IMR-90 (cell line): ENCODE results near the gene SHE. TPM values are rescaled to one million over a fixed set of nuclear protein-coding genes. Genes with fewer than 3 reads are reported as not detected.

Source experiments
- ATAC-seq: fragments of 200-7000 bp; cut with Tn5 transposase; 2 replicates; pipeline ENCODE4 v1.9.1; 2020; ENCODE audit warnings: low read depth, mild to moderate bottlenecking, moderate library complexity
- BruUV-seq: library from RNA; stranded (reverse); fragments of 400-500 nt; replicated peaks from 2 replicates; lab custom pipeline; 2021; lab: Mats Ljungman, UMichigan
- CTCF ChIA-PET: fragments of 300-600 bp; formaldehyde crosslinking; extraction: SDS; loops from one replicate; lab custom pipeline; 2021; ENCODE audit warnings: antibody characterized with exemption; lab: Yijun Ruan, JAX
- POLR2A ChIA-PET: fragments of 300-600 bp; sonication (Branson Sonifier 250); formaldehyde crosslinking; loops from one replicate; lab custom pipeline; 2022; ENCODE audit warnings: antibody characterized with exemption; ENCODE audit not compliant: unreplicated experiment; lab: Charles Lee
- DNase-seq: peaks from one replicate; pipeline ENCODE4 v3.0.0; 2013
- H2AFZ ChIP-seq: replicated peaks from 2 replicates; pipeline ENCODE3; 2013; ENCODE audit warnings: low read length, mild to moderate bottlenecking; ENCODE audit not compliant: poor library complexity
- H2AK5ac ChIP-seq: 2 replicates; pipeline ENCODE4 v1.6.1; 2013; ENCODE audit warnings: low read depth, low read length, inconsistent platforms
- H2AK9ac ChIP-seq: replicated peaks from 2 replicates; pipeline ENCODE3; 2013; ENCODE audit warnings: mild to moderate bottlenecking, low read depth, low read length, moderate library complexity; ENCODE audit not compliant: poor library complexity
- H2BK120ac ChIP-seq: 2 replicates; pipeline ENCODE4 v1.6.1; 2013; ENCODE audit warnings: low read depth, low read length, inconsistent platforms
- H2BK15ac ChIP-seq: 3 replicates; pipeline ENCODE4 v1.6.1; 2013; ENCODE audit warnings: low read depth, low read length, inconsistent platforms
- H2BK20ac ChIP-seq: 2 replicates; pipeline ENCODE4 v1.6.1; 2013; ENCODE audit warnings: low read depth, mild to moderate bottlenecking, inconsistent platforms, low read length, moderate library complexity
- H2BK5ac ChIP-seq: 2 replicates; pipeline ENCODE4 v1.6.1; 2013; ENCODE audit warnings: mild to moderate bottlenecking, low read depth, low read length, inconsistent platforms; ENCODE audit not compliant: poor library complexity, severe bottlenecking
- H3K14ac ChIP-seq: replicated peaks from 2 replicates; pipeline ENCODE4 v1.6.1; 2013; ENCODE audit warnings: low read depth, low read length, inconsistent platforms
- H3K18ac ChIP-seq: 2 replicates; pipeline ENCODE4 v1.6.1; 2013; ENCODE audit warnings: low read depth, low read length, control low read depth
- H3K23ac ChIP-seq: 2 replicates; pipeline ENCODE4 v1.6.1; 2013; ENCODE audit warnings: low read depth, low read length, inconsistent platforms
- H3K27ac ChIP-seq: 2 replicates; pipeline ENCODE4 v1.5.1; 2013; ENCODE audit warnings: mild to moderate bottlenecking, control low read depth, low read length; ENCODE audit not compliant: insufficient read depth
- H3K27me3 ChIP-seq: 2 replicates; pipeline ENCODE4 v1.6.1; 2013; ENCODE audit warnings: low read length; ENCODE audit not compliant: control insufficient read depth, insufficient read depth
- H3K36me3 ChIP-seq: 2 replicates; pipeline ENCODE4 v1.6.1; 2013; ENCODE audit warnings: low read length, mixed read lengths; ENCODE audit not compliant: control insufficient read depth, insufficient read depth
- H3K4ac ChIP-seq: 2 replicates; pipeline ENCODE4 v1.6.1; 2013; ENCODE audit warnings: low read depth, low read length, inconsistent platforms
- H3K4me1 ChIP-seq: 2 replicates; pipeline ENCODE4 v1.6.1; 2013; ENCODE audit warnings: low read length, mixed read lengths; ENCODE audit not compliant: control insufficient read depth, insufficient read depth
- H3K4me2 ChIP-seq: 2 replicates; pipeline ENCODE4 v1.6.1; 2013; ENCODE audit warnings: low read depth, mild to moderate bottlenecking, control low read depth, low read length, moderate library complexity
- H3K4me3 ChIP-seq: 2 replicates; pipeline ENCODE4 v1.5.1; 2013; ENCODE audit warnings: low read depth, mild to moderate bottlenecking, control low read depth, low read length, moderate library complexity; ENCODE audit not compliant: insufficient read depth
- H3K56ac ChIP-seq: 2 replicates; pipeline ENCODE4 v1.6.1; 2013; ENCODE audit warnings: low read length, inconsistent platforms; ENCODE audit not compliant: insufficient read depth; ENCODE audit errors: extremely low read depth
- H3K79me1 ChIP-seq, 2 experiments: 2 replicates each; pipeline ENCODE4 v1.6.1; 2013; ENCODE audit warnings: low read length in 2 of 2, inconsistent platforms in 1 of 2, low read depth in 1 of 2
- H3K9ac ChIP-seq: 2 replicates; pipeline ENCODE4 v1.6.1; 2013; ENCODE audit warnings: low read depth, low read length, control low read depth
- H3K9me1 ChIP-seq: 2 replicates; pipeline ENCODE4 v1.6.1; 2013; ENCODE audit warnings: low read length, inconsistent platforms; ENCODE audit not compliant: insufficient read depth
- H3K9me3 ChIP-seq: 2 replicates; pipeline ENCODE4 v1.6.1; 2013; ENCODE audit warnings: low read length; ENCODE audit not compliant: control insufficient read depth, insufficient read depth
- H4K20me1 ChIP-seq: 2 replicates; pipeline ENCODE4 v1.6.1; 2013; ENCODE audit warnings: low read length, inconsistent platforms; ENCODE audit not compliant: insufficient read depth
- H4K5ac ChIP-seq: 2 replicates; pipeline ENCODE4 v1.6.1; 2013; ENCODE audit warnings: mild to moderate bottlenecking, low read depth, low read length, control low read depth
- H4K8ac ChIP-seq, 2 experiments: 2 replicates each; pipeline ENCODE4 v1.6.1; 2013; ENCODE audit warnings: low read depth in 2 of 2, low read length in 2 of 2, control low read depth in 1 of 2, inconsistent platforms in 1 of 2
- H4K91ac ChIP-seq: 2 replicates; pipeline ENCODE4 v1.6.1; 2013; ENCODE audit warnings: low read depth, low read length, inconsistent platforms; ENCODE audit not compliant: insufficient read depth
- BHLHE40 ChIP-seq: fragments of 150-350 bp; IDR thresholded peaks from 2 replicates; pipeline ENCODE4 v1.6.1; 2016; ENCODE audit warnings: mild to moderate bottlenecking, low read depth, low read length
- CEBPB ChIP-seq: IDR thresholded peaks from 2 replicates; pipeline ENCODE4 v1.6.1; 2012; ENCODE audit warnings: low read depth, low read length, improper control_type of control experiment
- CHD1 ChIP-seq: IDR thresholded peaks from 2 replicates; pipeline ENCODE4 v1.6.1; 2012; ENCODE audit warnings: low read depth, low read length, improper control_type of control experiment
- CTCF ChIP-seq: conservative IDR thresholded peaks from 2 replicates; pipeline ENCODE4 v1.5.1; 2012; ENCODE audit warnings: mild to moderate bottlenecking, low read depth, low read length, improper control_type of control experiment
- ELK1 ChIP-seq: fragments of 150-350 bp; IDR thresholded peaks from 2 replicates; pipeline ENCODE4 v1.6.1; 2016; ENCODE audit warnings: low read depth, mild to moderate bottlenecking, low read length, moderate library complexity, borderline replicate concordance
- FOS ChIP-seq: fragments of 150-350 bp; IDR thresholded peaks from 2 replicates; pipeline ENCODE4 v1.6.1; 2016; ENCODE audit warnings: low read depth, low read length
- MAFK ChIP-seq: IDR thresholded peaks from 2 replicates; pipeline ENCODE4 v1.6.1; 2012; ENCODE audit warnings: low read depth, low read length, improper control_type of control experiment
- MXI1 ChIP-seq: IDR thresholded peaks from 2 replicates; pipeline ENCODE4 v1.6.1; 2012; ENCODE audit warnings: low read depth, mild to moderate bottlenecking, low read length, moderate library complexity, borderline replicate concordance
- NFE2L2 ChIP-seq: fragments of 150-350 bp; IDR thresholded peaks from 2 replicates; pipeline ENCODE4 v1.6.1; 2016; ENCODE audit warnings: low read depth, mild to moderate bottlenecking, low read length
- POLR2A ChIP-seq: IDR thresholded peaks from 2 replicates; pipeline ENCODE4 v1.6.1; 2012; ENCODE audit warnings: mild to moderate bottlenecking, low read depth, low read length
- RAD21 ChIP-seq: IDR thresholded peaks from 2 replicates; pipeline ENCODE4 v1.6.1; 2012; ENCODE audit warnings: low read length, improper control_type of control experiment
- RCOR1 ChIP-seq: IDR thresholded peaks from 2 replicates; pipeline ENCODE4 v1.6.1; 2012; ENCODE audit warnings: mild to moderate bottlenecking, low read length, improper control_type of control experiment; ENCODE audit not compliant: insufficient replicate concordance
- RFX5 ChIP-seq: IDR thresholded peaks from 2 replicates; pipeline ENCODE4 v1.8.0; 2012; ENCODE audit warnings: low read depth, mild to moderate bottlenecking, low read length, moderate library complexity
- SMC3 ChIP-seq: fragments of 150-350 bp; IDR thresholded peaks from 2 replicates; pipeline ENCODE4 v1.6.1; 2016; ENCODE audit warnings: low read depth, mild to moderate bottlenecking, antibody characterized with exemption, low read length, moderate library complexity
- WGBS, 2 experiments: methylation state at CpG; one replicate each; pipeline versions ENCODE4 v1.1.5 to v1.1.7; 2013; ENCODE audit warnings: missing lambda C conversion rate in 2 of 2; ENCODE audit not compliant: insufficient read length in 1 of 2; ENCODE audit errors: extremely low coverage in 2 of 2; 5-methylcytosine and 5-hydroxymethylcytosine counted together
- dilution Hi-C: fragments of 300-500 bp; cut with HindIII; formaldehyde crosslinking; loops from one replicate; pipeline ENCODE4 v1.14.3; 2018; ENCODE audit warnings: low sequenced_read_pairs; ENCODE audit not compliant: unreplicated experiment
- in situ Hi-C: fragments of 300-500 bp; cut with MboI; formaldehyde crosslinking; loops from 3 replicates; pipeline ENCODE4 v1.14.3; 2019; ENCODE audit warnings: low sequenced_read_pairs, inconsistent platforms, mixed read lengths
- intact Hi-C: fragments of 100-400 bp; cut with micrococcal nuclease; formaldehyde crosslinking; loops from 2 replicates; pipeline ENCODE4 v1.10.0; 2022
- polyA plus RNA-seq, 3 experiments: library from polyadenylated mRNA; depleted of rRNA; stranded (reverse); fragments of >200 nt; gene quantifications; 2 replicates each; pipeline ENCODE4 v1.2.3, GENCODE V29; 2012; ENCODE audit warnings: low replicate concordance in 1 of 3
- total RNA-seq: library from RNA; depleted of rRNA; stranded (reverse); fragments of >200 nt; gene quantifications from 2 replicates; pipeline ENCODE4 v1.2.3, GENCODE V29; 2012
- TF ChIP-seq, protein P1 (sequence below): fragments of 150-350 bp; IDR thresholded peaks from 2 replicates; pipeline ENCODE4 v1.6.1; 2017; ENCODE audit warnings: mild to moderate bottlenecking, antibody characterized with exemption, low read length, low read depth

SHE gene
- total and polyA plus RNA-seq, 2 of the 4 experiments (the other 2 are of a cell fraction), result not detected

GRCh38 chr1:154429841-154430611 lies 72.2 kb downstream of the SHE start:
- Histone ChIP-seq H4K20me1 (peaks cover 42% of the 10 kb centered on the region), H3K79me1 (peaks cover 3 to 9% of the 10 kb centered on the region in 2 experiments; a peak in 1 of 4 replicates), H3K36me3 (peaks cover 28% of the 10 kb centered on the region; the same call in 1 of the 2 replicates), H3K4ac (peak overlapping the region; percentile 76; the same call in 1 of the 2 replicates), H3K23ac (no peak overlapping the region), H4K91ac (no peak overlapping the region), H3K18ac (peak overlapping the region; percentile 49; the same call in 1 of the 2 replicates), H2AFZ (no peak overlapping the region), H3K27ac (no peak overlapping the region), H3K4me3 (no peak overlapping the region), H3K14ac (no peak overlapping the region), H2AK9ac (no peak overlapping the region), H4K5ac (no peak overlapping the region), H4K8ac (no peak overlapping the region), H3K9me3 (no peaks in the 10 kb centered on the region), H3K4me2 (no peak overlapping the region), H2AK5ac (peak overlapping the region; percentile 64; the same call in 1 of the 2 replicates), H2BK15ac (no peak overlapping the region), H3K4me1 (peaks cover 26% of the 10 kb centered on the region), H3K56ac (no peak overlapping the region), H2BK5ac (no peak overlapping the region), H3K9ac (no peak overlapping the region), H3K9me1 (peaks cover 23% of the 10 kb centered on the region), H3K27me3 (0 out of 2 replicates have a peak, but pooled peaks cover 4% of the 10 kb centered on the region), H2BK20ac (no peak overlapping the region), H2BK120ac (no peak overlapping the region)
- ChIA-PET CTCF (no interaction called here), POLR2A (interaction anchor here (0.5 kb wide), 1 partner anchor 270 kb away, joined by 3 read pairs; no protein-coding TSS in a partner anchor)
- in situ Hi-C loops, result no loop called here
- DNase-seq (no peak), ATAC-seq (no peak)
- dilution Hi-C loops, result no loop called here
- WGBS, 2 experiments, result no CpG with 5 or more reads among the region's 17 CpGs
- no TSS peak for BruUV-seq
- intact Hi-C loops, result no loop called here
- TF ChIP-seq, protein P1, sequence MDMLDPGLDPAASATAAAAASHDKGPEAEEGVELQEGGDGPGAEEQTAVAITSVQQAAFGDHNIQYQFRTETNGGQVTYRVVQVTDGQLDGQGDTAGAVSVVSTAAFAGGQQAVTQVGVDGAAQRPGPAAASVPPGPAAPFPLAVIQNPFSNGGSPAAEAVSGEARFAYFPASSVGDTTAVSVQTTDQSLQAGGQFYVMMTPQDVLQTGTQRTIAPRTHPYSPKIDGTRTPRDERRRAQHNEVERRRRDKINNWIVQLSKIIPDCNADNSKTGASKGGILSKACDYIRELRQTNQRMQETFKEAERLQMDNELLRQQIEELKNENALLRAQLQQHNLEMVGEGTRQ, result no peak
- TF ChIP-seq POLR2A (no peak), MXI1 (no peak), RCOR1 (no peak), BHLHE40 (no peak), MAFK (no peak), SMC3 (no peak), CEBPB (no peak), NFE2L2 (no peak), FOS (no peak), ELK1 (no peak), CHD1 (no peak), RFX5 (no peak), RAD21 (no peak), CTCF (no peak)
